ENCODE results near the gene MKRN2.

MKRN2 gene

DNA sequence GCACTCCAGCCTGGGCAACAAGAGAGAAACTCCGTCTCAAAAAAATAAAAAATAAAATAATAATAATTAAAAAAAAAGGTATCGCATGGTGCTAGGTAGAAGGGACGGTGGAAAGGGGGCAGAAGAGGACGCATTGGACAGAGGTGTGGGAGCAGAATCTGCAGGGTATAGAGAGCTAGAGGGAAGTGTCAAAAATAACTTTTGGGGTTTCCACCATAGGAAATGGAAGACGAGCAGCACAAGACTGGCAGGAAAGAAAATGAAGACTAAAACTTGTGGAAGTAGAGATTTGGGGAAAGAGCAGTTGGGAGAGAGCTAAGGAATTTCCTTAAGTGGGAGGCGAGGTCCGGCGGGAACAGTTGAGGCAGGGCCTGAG, 585 bp upstream of the MKRN2 start:
- DNase-seq = no peak

DNA sequence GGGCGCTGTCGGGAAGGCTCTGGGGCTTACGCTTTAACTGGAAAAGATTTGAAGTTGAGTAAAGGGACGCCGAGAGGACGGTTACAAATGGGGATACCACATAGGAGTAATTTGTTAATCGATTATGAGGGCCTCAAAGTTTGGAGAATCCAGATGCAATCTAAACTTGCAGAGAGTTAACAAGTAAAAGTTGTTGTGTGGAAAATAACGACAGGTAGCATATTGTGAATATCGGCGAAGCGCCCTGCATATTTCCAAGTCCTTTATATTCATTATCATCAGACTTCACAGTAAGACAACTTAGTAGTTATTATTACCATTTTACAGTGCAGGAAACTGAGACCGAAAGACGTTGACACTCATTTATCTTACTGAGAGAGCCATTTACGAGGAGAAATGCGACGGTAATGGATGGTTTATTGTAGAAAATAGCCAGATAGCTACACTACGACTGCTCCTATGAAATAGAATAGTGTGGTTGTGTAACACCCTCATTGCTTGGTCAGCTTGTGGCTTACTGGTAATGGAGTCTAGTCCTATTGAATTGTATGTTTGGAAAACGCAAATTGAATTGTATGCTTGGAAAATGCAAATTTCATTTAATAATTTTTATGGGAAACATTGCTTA, 700 bp downstream of the MKRN2 start:
- no peak for DNase-seq

DNA sequence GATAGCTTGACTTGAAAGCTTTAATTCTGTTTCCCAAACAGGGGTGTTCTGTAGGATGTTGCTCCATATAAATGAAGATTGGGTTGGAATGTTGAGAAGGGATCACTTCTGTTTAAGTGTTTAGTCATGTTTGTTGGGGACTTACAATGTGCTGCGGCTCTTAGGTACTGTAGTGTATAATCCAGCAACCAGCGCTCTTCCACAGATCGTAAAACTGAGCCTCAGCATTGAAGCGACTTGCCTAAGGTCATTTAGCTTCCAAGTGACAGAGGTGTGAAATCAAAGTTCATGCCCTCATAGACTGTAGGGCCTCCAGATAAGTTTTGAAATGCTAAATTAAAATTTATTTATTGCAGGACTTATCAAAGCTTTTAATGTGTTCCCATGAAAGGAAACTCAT, 1.8 kb downstream of the MKRN2 start:
- no peak for DNase-seq

DNA sequence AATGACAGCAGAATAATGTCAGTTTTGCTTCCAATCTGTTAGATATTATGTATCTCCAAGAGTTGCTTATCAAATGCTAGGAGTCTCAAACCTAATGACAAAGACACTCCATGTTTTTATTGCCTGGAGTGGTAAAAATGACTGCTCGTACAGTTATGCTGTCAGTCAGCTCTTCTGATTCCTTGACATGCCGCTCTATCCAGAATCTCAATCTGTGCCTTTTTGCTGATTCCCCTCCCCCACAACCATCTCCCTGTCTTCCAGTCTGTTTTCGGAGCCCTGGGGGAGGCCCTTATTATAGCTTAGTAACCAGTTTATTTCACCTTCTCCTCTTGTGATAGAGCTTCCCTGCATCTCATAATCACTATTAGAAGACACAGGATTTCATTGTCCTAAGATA, 2.6 kb downstream of the MKRN2 start:
- DNase-seq = no peak

DNA sequence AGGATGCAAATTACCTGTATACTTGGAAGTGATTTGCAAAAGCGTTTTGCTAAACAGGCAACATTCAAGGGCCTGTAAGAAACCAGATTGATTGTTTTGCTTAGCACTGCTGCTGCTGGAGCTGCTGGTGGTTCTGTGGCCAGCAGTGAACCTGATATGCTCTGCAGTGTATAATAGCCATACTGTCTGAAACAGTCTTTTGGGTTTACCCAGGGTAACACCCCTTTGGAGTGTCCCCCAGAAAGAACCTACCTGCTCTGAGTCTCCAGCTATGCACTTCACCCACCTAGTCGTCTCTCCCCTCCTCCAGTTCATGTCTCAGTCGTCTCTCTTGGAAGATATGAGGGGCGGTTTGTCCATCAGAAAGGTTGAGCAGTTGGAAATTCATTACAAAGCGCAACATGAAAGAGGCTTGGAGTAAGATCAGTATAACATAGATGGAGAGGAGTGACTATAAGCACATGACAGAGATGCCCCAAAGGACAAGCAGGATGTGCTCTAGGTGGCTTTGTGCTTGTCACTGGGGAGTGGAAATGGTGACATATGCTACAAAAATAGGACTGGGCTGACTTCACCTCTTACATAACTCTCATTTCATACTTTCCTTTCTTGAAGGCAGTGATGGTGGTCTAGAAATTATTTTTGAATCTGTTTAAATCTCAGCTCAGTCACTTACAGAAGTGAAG, 3.8 kb downstream of the MKRN2 start:
- no peak for DNase-seq

DNA sequence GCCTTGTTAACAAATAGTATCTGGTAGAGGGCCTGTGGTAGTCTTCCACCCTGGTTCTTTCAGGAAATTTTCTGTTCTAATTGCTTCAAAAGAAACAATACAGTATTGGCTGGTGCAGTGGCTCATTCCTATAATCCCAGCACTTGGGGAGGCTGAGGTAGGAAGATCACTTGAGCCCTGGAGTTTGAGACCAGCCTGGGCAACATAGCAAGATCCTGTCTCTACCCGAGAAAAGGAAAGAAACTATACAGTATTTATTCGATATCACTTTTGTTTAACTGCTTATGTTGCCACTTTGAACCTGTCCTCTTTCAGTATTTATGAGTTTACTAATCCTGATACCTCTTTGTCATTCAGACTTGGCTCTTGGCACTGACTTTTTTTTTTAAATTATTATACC, 4.5 kb downstream of the MKRN2 start:
- no peak for DNase-seq

DNA sequence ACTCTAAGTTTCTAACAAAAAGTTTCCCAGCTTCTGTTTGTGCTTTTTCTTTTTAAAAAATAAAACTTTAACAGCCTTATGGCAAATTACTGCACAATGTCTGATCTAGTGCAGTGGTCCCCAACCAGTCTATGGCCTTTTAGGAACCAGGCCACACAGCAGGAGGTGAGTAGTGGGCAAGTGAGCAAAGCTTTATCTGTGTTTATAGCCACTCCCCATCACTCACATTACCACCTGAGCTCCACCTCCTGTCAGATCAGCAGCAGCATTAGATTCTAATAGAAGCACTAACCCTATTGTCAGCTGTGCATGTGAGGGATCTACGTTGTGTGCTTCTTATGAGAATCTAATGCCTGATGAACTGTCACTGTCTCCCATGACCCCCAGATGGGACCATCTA, 5.6 kb downstream of the MKRN2 start:
- no peak for DNase-seq

DNA sequence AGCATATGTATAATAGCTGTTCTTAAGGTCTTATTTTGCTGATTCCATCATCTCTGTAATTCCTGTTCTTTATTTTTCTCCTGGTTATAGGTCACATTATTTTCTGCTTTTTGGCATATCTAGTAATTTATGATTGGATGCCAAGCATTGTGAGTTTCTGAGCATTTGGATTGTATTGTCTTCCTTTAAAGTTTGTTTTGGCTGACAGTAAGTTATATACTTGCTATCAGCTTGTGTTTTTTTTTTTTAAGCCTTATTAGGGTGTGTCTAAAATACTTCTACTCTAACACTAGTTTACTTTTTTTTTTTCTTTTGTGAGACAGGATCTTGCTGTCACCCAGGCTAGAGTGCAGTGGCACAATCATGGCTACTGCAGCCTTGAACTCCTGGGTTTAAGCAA, 10.1 kb downstream of the MKRN2 start:
- DNase-seq = no peak

DNA sequence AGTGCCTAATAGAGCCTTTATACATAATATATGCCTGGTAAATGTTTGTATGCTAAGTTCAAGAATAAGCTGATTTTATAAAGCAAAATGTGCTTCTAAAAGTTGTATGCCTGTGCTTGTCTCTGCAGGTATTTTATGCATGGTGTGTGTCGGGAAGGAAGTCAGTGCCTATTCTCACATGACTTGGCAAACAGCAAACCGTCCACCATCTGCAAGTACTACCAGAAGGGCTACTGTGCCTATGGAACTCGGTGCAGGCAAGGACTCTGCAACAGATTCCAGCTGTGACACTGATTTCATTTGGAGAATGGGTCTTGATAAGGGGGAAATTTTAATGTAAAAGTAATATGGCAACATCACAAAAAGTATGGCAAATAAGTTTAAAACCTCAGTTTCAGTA, 11.9 kb downstream of the MKRN2 start:
- no peak for DNase-seq

DNA sequence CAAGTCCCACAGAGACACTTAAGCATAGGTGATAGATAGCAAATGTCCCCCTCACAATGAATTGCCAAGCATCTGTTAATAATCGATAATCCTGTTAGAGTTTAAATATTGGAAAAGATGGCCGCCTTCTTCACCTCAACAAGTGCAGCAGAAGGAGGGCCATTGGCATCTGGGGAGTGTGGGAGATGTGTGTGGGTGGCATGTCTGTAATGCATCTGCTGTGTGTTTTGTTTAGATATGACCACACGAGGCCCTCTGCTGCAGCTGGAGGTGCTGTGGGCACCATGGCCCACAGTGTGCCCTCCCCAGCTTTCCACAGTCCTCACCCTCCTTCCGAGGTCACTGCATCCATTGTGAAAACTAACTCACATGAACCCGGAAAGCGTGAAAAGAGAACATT, 12.9 kb downstream of the MKRN2 start:
- no peak for DNase-seq

DNA sequence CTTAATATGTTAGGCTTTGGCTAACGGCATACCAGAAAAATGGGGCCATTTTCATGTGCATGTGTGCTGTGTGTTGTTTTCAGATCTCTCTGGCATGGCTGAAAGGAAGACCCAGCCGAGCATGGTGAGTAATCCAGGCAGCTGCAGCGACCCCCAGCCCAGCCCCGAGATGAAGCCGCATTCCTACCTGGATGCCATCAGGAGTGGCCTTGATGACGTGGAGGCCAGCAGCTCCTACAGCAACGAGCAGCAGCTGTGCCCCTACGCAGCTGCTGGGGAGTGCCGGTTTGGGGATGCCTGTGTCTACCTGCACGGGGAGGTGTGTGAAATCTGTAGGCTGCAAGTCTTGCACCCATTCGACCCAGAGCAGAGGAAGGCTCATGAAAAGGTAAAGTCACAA, 15.1 kb downstream of the MKRN2 start:
- DNase-seq = no peak

DNA sequence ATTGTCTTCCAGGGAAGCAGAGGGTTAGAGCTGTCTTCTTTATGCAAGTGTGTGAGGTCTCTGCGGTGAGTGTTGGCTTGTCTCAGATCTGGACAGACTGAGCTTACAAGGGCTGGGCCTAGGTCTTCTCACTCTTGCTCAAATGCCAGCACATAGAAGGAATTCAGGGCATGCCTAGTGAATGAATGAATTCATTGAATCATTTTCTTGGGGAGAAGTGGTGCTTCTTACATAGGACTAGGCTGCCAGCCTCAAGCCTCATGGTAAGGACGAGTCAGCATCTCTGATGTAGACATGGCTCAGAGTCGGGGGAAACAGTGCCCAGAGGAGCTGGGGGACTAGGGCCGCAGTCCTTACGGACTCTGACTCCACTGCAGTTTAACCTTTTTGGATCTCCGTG, 17.2 kb downstream of the MKRN2 start:
- no peak for DNase-seq

DNA sequence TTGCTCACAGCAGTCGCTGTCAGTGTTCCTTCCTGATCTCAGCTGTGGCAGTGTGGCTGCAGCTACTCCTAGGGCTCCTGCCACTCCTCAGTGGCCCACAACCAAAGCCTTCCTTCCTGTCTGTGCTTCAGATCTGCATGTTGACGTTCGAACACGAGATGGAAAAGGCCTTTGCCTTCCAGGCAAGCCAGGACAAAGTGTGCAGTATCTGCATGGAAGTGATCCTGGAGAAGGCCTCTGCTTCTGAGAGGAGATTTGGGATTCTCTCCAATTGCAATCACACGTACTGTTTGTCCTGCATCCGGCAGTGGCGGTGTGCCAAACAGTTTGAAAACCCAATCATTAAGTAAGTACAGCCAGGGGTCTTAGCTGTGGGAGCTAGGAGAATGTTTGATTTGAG, 17.8 kb downstream of the MKRN2 start:
- no peak for DNase-seq

DNA sequence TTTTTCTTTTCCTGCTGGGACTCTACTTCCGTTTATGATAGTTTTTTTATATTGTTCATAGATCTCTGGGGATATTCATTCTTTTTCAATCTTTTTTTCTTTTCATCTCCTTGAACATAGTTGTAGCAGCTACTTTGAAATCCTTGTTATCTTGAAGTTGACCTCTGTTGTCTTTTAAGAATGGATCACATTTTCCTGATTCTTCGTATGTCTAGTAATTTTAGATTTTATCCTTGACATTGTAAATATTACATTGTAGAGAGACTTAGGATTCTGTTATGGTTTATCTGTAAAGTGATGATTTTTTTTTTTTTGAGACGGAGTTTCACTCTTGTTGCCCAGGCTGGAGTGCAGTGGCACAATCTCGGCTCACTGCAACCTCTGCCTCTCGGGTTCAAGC, 20.5 kb downstream of the MKRN2 start:
- DNase-seq = no peak

DNA sequence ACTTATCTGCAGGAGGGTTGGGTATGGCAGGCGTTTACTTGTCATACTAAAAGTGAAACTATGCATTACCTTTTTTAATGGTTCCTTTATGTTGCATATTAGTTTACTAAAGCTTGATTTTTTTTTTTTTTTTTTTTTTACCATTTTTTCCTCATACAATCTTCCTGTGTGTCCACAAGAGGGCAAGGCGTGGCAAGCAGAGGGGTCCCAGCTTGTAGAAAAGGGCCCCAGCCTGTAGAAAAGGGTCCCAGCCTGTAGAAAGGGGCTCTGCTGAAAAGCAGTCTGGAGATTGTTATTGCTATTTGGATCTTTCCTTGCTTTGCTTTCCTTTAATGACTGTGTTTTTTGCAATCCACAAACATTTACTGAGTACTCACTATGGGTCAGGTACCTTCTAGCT, 21.9 kb downstream of the MKRN2 start:
- DNase-seq = no peak

DNA sequence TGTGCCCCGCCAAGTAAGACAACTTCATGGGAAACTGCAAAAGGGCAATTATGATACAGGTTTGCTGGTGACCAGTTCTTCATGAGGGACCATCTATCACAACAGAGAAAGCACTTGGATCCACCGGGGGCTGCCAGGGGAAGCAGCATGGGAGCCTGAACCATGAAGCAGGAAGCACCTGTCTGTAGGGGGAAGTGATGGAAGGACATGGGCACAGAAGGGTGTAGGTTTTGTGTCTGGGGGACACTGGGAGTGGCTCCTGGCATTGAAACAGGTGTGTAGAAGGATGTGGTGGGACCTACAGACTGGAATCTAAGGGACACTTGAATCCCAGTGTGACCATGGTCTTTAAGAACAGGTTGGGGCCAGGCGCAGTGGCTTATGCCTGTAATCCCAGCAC, 22.6 kb downstream of the MKRN2 start:
- no peak for DNase-seq

DNA sequence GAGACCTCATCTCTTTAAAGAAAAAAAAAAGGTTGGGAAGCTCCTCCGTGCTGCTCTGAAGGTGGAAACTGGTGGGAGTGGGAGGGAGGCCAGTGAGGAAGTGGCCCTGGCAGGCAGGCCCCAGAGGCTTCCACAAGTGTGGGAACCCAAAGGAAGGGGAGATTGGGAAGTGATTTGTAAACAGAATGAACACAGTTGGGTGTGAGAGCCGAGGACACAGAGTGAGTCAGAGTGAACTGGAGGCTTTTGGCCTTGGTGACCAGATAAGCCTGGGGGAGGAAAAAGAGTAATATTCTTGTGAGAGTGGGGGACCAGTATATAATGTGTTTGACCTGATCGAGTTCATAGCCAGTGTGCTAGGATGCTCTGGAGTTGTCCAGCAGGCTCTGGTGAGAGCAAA, 23.0 kb downstream of the MKRN2 start:
- DNase-seq = no peak

DNA sequence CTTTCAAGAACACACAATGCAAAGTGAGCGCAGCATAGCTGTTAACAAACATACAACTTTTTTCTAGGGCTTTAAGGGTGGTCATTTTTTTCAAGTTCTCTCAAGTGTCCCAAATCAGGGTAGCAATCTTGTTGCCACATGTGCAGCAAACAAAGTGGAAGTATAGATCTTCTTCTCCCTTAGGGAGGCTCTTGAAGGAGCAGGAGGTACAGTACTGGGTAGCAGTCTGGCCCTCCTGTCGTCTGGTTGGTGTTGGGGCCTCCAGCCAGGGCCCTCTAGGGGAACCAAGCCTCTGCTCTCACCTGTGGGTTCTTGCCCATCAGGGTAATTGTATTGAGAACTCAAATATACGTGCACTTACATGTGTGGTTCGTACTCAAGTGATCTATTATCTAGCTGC, 25.8 kb downstream of the MKRN2 start:
- no peak for DNase-seq

DNA sequence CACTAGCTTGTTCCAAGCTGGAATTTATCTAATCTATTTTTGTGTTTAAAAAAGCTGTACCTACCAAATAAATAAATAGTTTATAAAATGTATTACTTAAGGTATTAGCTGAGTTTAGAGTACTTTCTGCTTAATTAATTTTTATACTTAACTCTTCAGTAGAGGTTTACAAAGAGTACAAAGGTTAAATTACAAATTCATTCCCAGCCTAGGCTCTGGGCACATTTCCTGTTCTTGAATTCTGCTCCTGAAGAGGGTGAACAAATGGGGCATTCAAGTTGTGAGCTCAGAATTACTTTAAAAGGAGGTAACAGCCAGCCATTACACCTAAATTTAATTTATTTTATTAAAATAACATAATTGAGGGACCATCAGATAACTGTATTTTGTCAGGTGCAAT, 26.4 kb downstream of the MKRN2 start:
- DNase-seq = no peak

DNA sequence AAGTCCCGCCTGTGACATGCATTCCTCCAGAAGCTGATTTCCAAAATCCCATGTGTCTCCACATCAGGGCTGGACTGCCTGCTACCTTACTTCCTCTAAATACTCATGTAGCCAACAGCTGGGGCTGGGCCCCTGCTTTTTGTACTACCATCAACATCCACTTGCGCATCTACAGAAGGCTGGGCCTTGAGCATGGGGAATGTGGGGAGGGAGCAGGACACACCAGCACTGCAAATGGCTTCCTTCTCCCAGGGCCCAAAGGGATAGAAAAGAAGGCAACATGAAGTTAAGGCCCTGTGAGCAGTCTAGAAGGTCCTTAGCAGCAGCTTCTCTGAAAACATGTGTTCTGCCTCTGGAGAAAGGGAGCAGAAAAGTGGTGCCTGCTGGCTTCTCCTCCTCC, 27.2 kb downstream of the MKRN2 start:
- no peak for DNase-seq

DNA sequence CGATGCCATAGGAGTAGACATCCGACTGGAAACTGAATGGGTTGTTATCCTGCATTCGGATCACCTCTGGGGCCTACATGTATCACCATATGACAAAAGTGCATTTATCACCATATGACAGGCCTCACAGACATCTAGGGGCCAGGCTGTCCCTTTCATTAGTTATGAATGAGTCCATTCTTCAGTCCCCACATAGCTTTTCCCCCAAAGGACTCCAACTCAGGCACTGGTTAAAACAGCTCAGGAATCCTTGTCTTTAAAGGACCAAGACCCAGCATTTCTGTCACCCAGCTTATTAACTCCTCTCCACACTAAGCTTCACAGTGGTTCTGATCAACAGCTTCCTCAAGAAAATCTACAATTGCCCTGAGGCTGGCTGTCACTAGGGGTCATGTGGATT, 28.3 kb downstream of the MKRN2 start:
- DNase-seq = no peak

DNA sequence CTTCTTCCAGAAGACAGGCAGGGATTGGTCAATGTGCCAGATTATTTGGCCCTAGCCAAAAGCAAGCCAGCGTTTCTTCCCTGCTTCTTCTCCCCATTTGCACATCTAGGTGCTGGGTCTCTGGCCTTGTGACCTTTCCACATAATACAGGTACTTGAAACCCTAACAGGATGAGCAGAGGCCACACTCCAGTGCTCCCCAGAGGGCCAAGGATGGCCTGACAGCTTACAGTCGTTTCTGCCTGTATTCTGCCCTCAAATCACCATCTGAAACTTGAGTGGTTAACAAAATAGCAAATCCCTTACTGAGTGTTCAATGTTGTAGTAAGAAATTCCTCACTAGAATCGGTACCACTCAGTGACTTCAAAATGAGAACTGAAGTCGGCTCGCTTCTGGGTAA, 29.1 kb downstream of the MKRN2 start:
- no peak for DNase-seq

DNA sequence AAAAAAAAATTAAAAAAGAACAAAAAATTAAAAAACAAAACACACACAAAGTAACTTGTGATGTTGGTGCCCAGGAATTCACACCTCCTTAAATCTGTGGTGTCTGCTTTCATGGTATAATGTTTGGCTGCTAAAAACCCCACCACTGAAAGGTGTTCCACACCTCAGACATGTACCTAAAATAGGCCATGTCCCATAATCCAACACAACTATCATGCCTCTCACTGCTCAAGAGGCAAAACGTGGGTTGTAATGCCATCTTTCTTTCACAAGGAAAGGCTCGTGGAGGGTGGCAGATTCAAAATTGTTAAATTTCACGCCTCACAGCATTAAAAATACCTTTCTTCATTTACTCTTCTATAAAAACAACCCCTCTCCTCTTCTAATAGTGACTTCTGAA, 29.5 kb downstream of the MKRN2 start:
- DNase-seq = no peak

DNA sequence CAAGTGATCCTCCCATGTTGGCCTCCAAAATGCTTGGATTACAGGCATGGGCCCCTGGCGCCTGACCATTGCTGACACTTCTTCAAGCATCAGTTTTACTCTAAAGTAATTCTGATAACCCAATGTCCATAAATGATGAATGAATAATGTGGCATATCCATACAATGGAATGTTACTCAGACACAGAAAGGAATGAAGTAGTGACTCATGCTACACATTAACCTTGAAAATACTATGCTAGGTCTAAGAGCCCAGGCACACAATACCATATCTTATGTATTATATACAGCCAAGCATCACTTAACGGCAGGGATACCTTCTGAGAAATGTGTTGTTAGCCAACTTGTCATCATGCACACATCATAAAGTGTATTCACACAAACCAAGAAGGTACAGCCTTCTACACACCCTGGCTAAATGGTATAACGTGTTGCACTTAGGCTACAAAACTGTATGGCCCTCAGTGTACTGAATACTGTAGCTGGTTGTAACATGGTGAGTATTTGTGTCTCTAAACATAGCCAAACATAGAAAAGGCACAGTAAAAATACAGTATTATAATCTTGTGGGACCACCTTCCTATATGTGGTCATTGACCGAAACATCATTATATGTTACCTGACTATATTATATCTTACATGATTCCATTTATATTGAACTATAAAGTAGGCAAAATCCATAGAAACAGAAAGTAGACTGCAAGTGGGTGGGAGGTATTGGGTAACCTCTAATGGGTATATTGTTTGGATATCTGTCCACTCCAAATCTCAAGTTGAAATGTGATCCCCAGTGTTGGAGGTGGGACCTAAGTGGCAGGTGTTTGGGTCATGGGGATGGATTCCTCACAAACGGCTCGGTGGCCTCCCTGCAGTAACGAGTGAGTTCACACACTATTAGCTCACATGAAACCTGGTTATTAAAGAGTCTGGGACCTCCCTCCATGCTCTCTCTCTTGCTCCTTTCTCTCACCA, 31.4 kb downstream of the MKRN2 start:
- DNase-seq = no peak
